ENCODE measurements around the gene CD302. TPM values are rescaled to one million over a fixed set of nuclear protein-coding genes. Genes with fewer than 3 reads are reported as not detected.

The CD302 gene
- polyA plus RNA-seq, 1 donor from 2014 or later, result not detected

GRCh38 chr2:159817283-159817682 is 19.3 kb upstream of the CD302 start:
- Histone ChIP-seq H3K9me2 (ENCODE audit: insufficient read depth, low read length) (no peaks in the 10 kb centered on the region), H3K4me2 (ENCODE audit: low read length) (no peak overlapping the region), H3K79me2 (replicated peaks; ENCODE audit: insufficient read depth, low read length) (no peaks in the 10 kb centered on the region), H3K27ac (ENCODE audit: low read length) (no peak overlapping the region), H3K9me3 (ENCODE audit: low read length) (no peaks in the 10 kb centered on the region), H4K20me1 (ENCODE audit: insufficient read depth) (no peaks in the 10 kb centered on the region), H3K27me3 (ENCODE audit: insufficient read depth, low read depth, low read length) (no peaks in the 10 kb centered on the region), H2AFZ (ENCODE audit: low read depth, low read length) (no peak overlapping the region), H3K36me3 (ENCODE audit: insufficient read depth, low read length) (no peaks in the 10 kb centered on the region), H3K4me3 (ENCODE audit: low read length) (no peak overlapping the region), H3F3A (ENCODE audit: insufficient read depth, low read length, poor library complexity, severe bottlenecking) (no peaks in the 10 kb centered on the region), H3K9ac (ENCODE audit: low read length) (no peak overlapping the region)
- TF ChIP-seq MXI1 (conservative IDR thresholded peaks at IDR 0.05; ENCODE audit: poor library complexity, severe bottlenecking) (no peak), SMC3 (conservative IDR thresholded peaks at IDR 0.05; ENCODE audit: poor library complexity) (no peak), CTCF (IDR thresholded peaks at IDR 0.05; ENCODE audit: poor library complexity, severe bottlenecking) (no peak), POLR2AphosphoS5 (IDR thresholded peaks at IDR 0.05) (no peak), EP300 (conservative IDR thresholded peaks at IDR 0.05; ENCODE audit: poor library complexity, severe bottlenecking) (no peak), TAF1 (IDR thresholded peaks at IDR 0.05; ENCODE audit: low read depth) (no peak), EZH2 (IDR thresholded peaks at IDR 0.05; ENCODE audit: borderline replicate concordance, insufficient read depth, low read length, poor library complexity, severe bottlenecking) (no peak), RAD21 (conservative IDR thresholded peaks at IDR 0.05) (no peak)
- TF ChIP-seq, protein P1, sequence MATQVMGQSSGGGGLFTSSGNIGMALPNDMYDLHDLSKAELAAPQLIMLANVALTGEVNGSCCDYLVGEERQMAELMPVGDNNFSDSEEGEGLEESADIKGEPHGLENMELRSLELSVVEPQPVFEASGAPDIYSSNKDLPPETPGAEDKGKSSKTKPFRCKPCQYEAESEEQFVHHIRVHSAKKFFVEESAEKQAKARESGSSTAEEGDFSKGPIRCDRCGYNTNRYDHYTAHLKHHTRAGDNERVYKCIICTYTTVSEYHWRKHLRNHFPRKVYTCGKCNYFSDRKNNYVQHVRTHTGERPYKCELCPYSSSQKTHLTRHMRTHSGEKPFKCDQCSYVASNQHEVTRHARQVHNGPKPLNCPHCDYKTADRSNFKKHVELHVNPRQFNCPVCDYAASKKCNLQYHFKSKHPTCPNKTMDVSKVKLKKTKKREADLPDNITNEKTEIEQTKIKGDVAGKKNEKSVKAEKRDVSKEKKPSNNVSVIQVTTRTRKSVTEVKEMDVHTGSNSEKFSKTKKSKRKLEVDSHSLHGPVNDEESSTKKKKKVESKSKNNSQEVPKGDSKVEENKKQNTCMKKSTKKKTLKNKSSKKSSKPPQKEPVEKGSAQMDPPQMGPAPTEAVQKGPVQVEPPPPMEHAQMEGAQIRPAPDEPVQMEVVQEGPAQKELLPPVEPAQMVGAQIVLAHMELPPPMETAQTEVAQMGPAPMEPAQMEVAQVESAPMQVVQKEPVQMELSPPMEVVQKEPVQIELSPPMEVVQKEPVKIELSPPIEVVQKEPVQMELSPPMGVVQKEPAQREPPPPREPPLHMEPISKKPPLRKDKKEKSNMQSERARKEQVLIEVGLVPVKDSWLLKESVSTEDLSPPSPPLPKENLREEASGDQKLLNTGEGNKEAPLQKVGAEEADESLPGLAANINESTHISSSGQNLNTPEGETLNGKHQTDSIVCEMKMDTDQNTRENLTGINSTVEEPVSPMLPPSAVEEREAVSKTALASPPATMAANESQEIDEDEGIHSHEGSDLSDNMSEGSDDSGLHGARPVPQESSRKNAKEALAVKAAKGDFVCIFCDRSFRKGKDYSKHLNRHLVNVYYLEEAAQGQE (IDR thresholded peaks at IDR 0.05; ENCODE audit: borderline replicate concordance), result no peak

DNA sequence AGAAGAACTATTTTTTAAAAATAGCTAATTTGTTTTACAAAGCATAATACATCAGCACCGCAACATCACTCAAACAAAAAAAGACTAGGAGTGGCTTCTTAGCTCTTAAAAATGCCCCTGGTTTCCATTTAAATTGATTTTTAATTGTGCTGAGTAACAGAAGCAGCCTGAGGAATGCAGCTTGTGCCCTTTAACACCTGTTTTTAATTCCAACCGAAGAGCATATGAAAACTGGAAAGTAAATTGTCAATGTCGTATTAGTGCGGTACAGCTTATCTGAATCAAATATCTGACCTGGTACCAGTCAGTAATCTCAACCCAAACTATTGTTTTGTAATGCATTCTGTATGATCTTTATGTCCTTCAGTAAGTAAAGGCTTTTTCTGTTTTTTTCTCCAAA is 13.2 kb upstream of the CD302 start:
- no peak overlapping the region for H3K4me3 ChIP-seq (ENCODE audit: low read length)
- no peaks in the 10 kb centered on the region for H4K20me1 ChIP-seq (ENCODE audit: insufficient read depth)
- no peaks in the 10 kb centered on the region for H3K9me2 ChIP-seq (ENCODE audit: insufficient read depth, low read length)
- H2AFZ ChIP-seq (ENCODE audit: low read depth, low read length), result no peak overlapping the region
- no peak overlapping the region for H3K4me2 ChIP-seq (ENCODE audit: low read length)
- no peaks in the 10 kb centered on the region for H3K79me2 ChIP-seq (replicated peaks; ENCODE audit: insufficient read depth, low read length)
- no peak overlapping the region for H3K27ac ChIP-seq (ENCODE audit: low read length)
- TF ChIP-seq MXI1 (conservative IDR thresholded peaks at IDR 0.05; ENCODE audit: poor library complexity, severe bottlenecking), result no peak
- no peak for TF ChIP-seq POLR2AphosphoS5 (IDR thresholded peaks at IDR 0.05)
- no peak overlapping the region for H3K9ac ChIP-seq (ENCODE audit: low read length)
- H3K36me3 ChIP-seq (ENCODE audit: insufficient read depth, low read length), result no peaks in the 10 kb centered on the region
- H3K9me3 ChIP-seq (ENCODE audit: low read length), result no peaks in the 10 kb centered on the region
- no peaks in the 10 kb centered on the region for H3F3A ChIP-seq (ENCODE audit: insufficient read depth, low read length, poor library complexity, severe bottlenecking)
- H3K27me3 ChIP-seq (ENCODE audit: insufficient read depth, low read depth, low read length), result no peaks in the 10 kb centered on the region

GRCh38 chr2:159808032-159808425 is 10.0 kb upstream of the CD302 start:
- H3K36me3 ChIP-seq (ENCODE audit: insufficient read depth, low read length), result no peaks in the 10 kb centered on the region
- H3K4me3 ChIP-seq (ENCODE audit: low read length), result no peak overlapping the region
- no peak overlapping the region for H2AFZ ChIP-seq (ENCODE audit: low read depth, low read length)
- no peaks in the 10 kb centered on the region for H3F3A ChIP-seq (ENCODE audit: insufficient read depth, low read length, poor library complexity, severe bottlenecking)
- H3K4me2 ChIP-seq (ENCODE audit: low read length), result no peak overlapping the region
- no peak overlapping the region for H3K27ac ChIP-seq (ENCODE audit: low read length)
- no peaks in the 10 kb centered on the region for H3K27me3 ChIP-seq (ENCODE audit: insufficient read depth, low read depth, low read length)
- H3K9ac ChIP-seq (ENCODE audit: low read length), result no peak overlapping the region
- TF ChIP-seq MXI1 (conservative IDR thresholded peaks at IDR 0.05; ENCODE audit: poor library complexity, severe bottlenecking) (no peak), RAD21 (conservative IDR thresholded peaks at IDR 0.05) (no peak), EP300 (conservative IDR thresholded peaks at IDR 0.05; ENCODE audit: poor library complexity, severe bottlenecking) (no peak), CTCF (IDR thresholded peaks at IDR 0.05; ENCODE audit: poor library complexity, severe bottlenecking) (no peak), TAF1 (IDR thresholded peaks at IDR 0.05; ENCODE audit: low read depth) (no peak), EZH2 (IDR thresholded peaks at IDR 0.05; ENCODE audit: borderline replicate concordance, insufficient read depth, low read length, poor library complexity, severe bottlenecking) (no peak), POLR2AphosphoS5 (IDR thresholded peaks at IDR 0.05) (no peak), SMC3 (conservative IDR thresholded peaks at IDR 0.05; ENCODE audit: poor library complexity) (no peak)
- TF ChIP-seq, protein P1 (IDR thresholded peaks at IDR 0.05; ENCODE audit: borderline replicate concordance), result no peak
- H3K9me2 ChIP-seq (ENCODE audit: insufficient read depth, low read length), result no peaks in the 10 kb centered on the region
- no peaks in the 10 kb centered on the region for H4K20me1 ChIP-seq (ENCODE audit: insufficient read depth)
- no peaks in the 10 kb centered on the region for H3K79me2 ChIP-seq (replicated peaks; ENCODE audit: insufficient read depth, low read length)
- no peaks in the 10 kb centered on the region for H3K9me3 ChIP-seq (ENCODE audit: low read length)

Data from neural cell (in vitro differentiated cells).